ENCODE data around the gene GUCY2D. TPM values are rescaled to one million over a fixed set of nuclear protein-coding genes. Genes with fewer than 3 reads are reported as not detected.

Gene GUCY2D
- total RNA-seq, 1 experiment from 2014 or later = not detected

DNA sequence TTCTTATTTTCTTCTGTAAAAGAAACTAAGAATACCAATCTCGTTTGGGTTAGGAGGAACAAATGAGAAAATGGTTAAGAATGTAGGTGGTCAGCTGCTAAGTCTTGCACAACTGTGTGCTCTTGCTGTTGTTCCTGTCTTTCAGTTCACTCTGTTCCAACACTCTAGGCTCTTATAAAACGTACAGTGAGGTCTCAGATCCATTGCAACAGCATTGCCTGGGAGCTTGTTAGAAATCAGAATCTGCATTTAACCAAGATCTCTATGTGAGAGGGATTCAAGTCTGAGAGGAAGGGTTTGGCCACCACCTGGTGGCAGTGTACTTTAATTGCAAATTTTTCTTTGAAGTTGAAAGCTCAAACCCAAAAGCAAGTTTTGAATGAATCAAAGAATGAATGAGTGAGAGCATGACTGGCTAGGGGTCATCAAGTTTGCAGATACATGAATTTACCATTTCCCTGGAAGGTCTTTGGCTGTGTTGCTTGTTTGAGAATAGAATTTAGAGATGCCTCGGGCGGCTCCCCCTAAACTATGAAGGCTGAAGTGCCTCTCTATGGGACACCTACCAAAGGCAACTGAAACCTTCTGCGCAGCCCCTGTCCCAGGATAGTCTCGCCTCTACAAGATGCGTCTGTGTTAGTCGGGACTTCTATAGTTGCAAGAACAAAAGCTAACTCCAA is 39.0 kb downstream of the GUCY2D start:
- Histone ChIP-seq H3K9me3 (ENCODE audit: low read length) (no peaks in the 10 kb centered on the region), H3K9me2 (replicated peaks; ENCODE audit: insufficient read depth, low read length) (no peaks in the 10 kb centered on the region), H3K9ac (ENCODE audit: low read length) (no peak overlapping the region), H4K20me1 (ENCODE audit: insufficient read depth, low read depth, low read length) (no peaks in the 10 kb centered on the region), H3K4me2 (ENCODE audit: low read depth, low read length, poor library complexity, severe bottlenecking) (no peak overlapping the region), H3K79me2 (ENCODE audit: low read length) (no peaks in the 10 kb centered on the region), H3K27ac (ENCODE audit: low read length) (no peak overlapping the region), H3K4me3 (ENCODE audit: low read length) (no peak overlapping the region), H3K4me1 (ENCODE audit: low read length) (no peaks in the 10 kb centered on the region), H3K27me3 (ENCODE audit: low read length) (no peaks in the 10 kb centered on the region), H3K36me3 (ENCODE audit: insufficient read depth, low read length) (no peaks in the 10 kb centered on the region), H2AFZ (ENCODE audit: low read length) (no peak overlapping the region)
- DNase-seq = peak; percentile 86

DNA sequence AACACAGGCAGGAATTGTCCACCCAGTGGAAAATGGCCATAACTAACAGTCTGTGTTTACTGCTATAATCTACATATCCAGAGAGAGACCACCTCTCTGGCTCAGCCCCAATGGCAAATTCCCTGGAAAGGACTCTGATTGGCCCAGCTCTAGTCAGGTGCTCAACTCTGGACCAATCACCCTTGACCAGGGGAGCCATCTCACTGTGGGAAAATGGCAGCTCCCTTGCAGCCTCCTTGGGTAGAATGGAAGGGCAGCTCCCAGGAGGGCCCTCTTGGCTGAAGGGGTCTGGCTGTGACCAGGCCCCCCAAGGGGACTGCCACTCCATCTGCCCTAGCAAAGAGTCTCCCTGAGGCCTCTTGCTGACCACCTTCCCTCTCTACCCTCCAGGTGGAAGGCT is 39.6 kb downstream of the GUCY2D start:
- Histone ChIP-seq H3K79me2 (ENCODE audit: low read length) (no peaks in the 10 kb centered on the region), H3K27ac (ENCODE audit: low read length) (no peak overlapping the region), H3K36me3 (ENCODE audit: insufficient read depth, low read length) (no peaks in the 10 kb centered on the region), H3K9me3 (ENCODE audit: low read length) (no peaks in the 10 kb centered on the region), H3K4me3 (ENCODE audit: low read length) (no peak overlapping the region), H2AFZ (ENCODE audit: low read length) (peak overlapping the region; percentile 77; the same call in 1 of the 2 replicates), H3K9ac (ENCODE audit: low read length) (no peak overlapping the region), H3K4me2 (ENCODE audit: low read depth, low read length, poor library complexity, severe bottlenecking) (no peak overlapping the region), H3K27me3 (ENCODE audit: low read length) (no peaks in the 10 kb centered on the region), H3K9me2 (replicated peaks; ENCODE audit: insufficient read depth, low read length) (no peaks in the 10 kb centered on the region), H3K4me1 (ENCODE audit: low read length) (no peaks in the 10 kb centered on the region), H4K20me1 (ENCODE audit: insufficient read depth, low read depth, low read length) (no peaks in the 10 kb centered on the region)
- DNase-seq = peak; percentile 63

DNA sequence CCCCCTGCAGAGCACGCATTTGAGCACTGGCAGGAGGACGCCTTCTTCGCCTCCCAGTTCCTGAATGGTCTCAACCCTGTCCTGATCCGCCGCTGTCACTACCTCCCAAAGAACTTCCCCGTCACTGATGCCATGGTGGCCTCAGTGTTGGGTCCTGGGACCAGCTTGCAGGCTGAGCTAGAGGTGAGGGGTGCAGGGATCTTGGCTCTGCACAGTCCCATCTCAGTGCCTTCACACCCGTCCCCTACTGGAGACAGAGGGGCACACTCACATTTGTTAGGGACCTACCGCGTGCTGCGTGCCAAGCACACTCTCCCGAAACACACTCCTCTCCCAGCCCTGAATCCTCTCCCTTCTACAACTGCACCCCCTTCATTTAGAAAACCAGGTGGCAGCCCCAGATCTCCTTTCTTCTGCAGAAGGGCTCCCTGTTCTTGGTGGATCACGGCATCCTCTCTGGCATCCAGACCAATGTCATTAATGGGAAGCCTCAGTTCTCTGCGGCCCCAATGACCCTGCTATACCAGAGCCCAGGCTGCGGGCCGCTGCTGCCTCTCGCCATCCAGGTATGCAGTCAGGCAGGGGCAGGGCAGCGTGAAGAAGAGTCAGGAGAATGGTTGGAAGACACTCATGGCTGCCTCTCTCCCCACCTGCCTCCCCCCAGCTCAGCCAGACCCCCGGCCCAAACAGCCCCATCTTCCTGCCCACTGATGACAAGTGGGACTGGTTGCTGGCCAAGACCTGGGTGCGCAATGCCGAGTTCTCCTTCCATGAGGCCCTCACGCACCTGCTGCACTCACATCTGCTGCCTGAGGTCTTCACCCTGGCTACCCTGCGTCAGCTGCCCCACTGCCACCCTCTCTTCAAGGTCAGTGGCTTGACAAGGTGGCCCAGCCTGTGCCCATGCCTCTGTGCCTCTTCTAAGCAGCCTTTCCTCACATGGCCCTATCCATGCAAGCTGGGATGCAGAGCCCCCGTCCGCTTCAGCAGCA is 42.7 kb downstream of the GUCY2D start:
- DNase-seq = no peak
- no peaks in the 10 kb centered on the region for H3K79me2 ChIP-seq (ENCODE audit: low read length)
- H3K27ac ChIP-seq (ENCODE audit: low read length) = no peak overlapping the region
- H3K4me2 ChIP-seq (ENCODE audit: low read depth, low read length, poor library complexity, severe bottlenecking) = no peak overlapping the region
- no peaks in the 10 kb centered on the region for H3K9me2 ChIP-seq (replicated peaks; ENCODE audit: insufficient read depth, low read length)
- no peaks in the 10 kb centered on the region for H4K20me1 ChIP-seq (ENCODE audit: insufficient read depth, low read depth, low read length)
- H3K4me1 ChIP-seq (ENCODE audit: low read length) = no peaks in the 10 kb centered on the region
- H3K9ac ChIP-seq (ENCODE audit: low read length) = no peak overlapping the region
- no peaks in the 10 kb centered on the region for H3K9me3 ChIP-seq (ENCODE audit: low read length)
- H3K4me3 ChIP-seq (ENCODE audit: low read length) = no peak overlapping the region
- H2AFZ ChIP-seq (ENCODE audit: low read length) = no peak overlapping the region
- no peaks in the 10 kb centered on the region for H3K36me3 ChIP-seq (ENCODE audit: insufficient read depth, low read length)
- no peaks in the 10 kb centered on the region for H3K27me3 ChIP-seq (ENCODE audit: low read length)

DNA sequence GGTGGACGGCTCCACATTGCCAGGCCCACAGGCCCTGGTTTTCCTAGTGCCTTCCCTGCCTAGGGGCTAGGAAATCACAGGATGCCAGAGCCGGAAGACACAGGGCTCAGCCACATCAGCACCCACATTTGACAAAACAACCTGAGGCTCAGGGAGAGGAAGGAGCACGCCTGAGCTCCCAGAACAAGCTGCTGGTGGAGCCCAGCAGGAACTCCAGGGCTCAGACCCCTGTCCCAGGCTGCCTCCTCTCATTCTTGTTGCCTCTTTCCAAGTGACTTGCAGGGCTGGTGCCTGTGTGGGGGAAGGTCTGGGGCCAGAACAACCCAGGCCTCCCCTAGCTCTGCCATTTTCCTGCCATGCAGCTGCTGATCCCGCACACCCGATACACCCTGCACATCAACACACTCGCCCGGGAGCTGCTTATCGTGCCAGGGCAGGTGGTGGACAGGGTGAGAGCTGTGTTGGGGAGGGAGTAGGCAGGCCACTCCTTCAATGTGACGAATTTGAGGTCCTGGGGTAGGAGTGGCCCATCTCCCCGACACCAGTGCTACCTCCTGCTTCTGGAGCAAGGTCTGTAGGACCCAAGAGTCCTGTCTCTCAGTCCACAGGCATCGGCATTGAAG is 44.0 kb downstream of the GUCY2D start:
- H3K4me2 ChIP-seq (ENCODE audit: low read depth, low read length, poor library complexity, severe bottlenecking) = no peak overlapping the region
- no peak for DNase-seq
- H2AFZ ChIP-seq (ENCODE audit: low read length) = no peak overlapping the region
- H3K27me3 ChIP-seq (ENCODE audit: low read length) = no peaks in the 10 kb centered on the region
- H4K20me1 ChIP-seq (ENCODE audit: insufficient read depth, low read depth, low read length) = no peaks in the 10 kb centered on the region
- no peak overlapping the region for H3K9ac ChIP-seq (ENCODE audit: low read length)
- H3K9me2 ChIP-seq (replicated peaks; ENCODE audit: insufficient read depth, low read length) = no peaks in the 10 kb centered on the region
- no peaks in the 10 kb centered on the region for H3K79me2 ChIP-seq (ENCODE audit: low read length)
- no peaks in the 10 kb centered on the region for H3K9me3 ChIP-seq (ENCODE audit: low read length)
- no peak overlapping the region for H3K4me3 ChIP-seq (ENCODE audit: low read length)
- H3K27ac ChIP-seq (ENCODE audit: low read length) = no peak overlapping the region
- H3K4me1 ChIP-seq (ENCODE audit: low read length) = no peaks in the 10 kb centered on the region
- H3K36me3 ChIP-seq (ENCODE audit: insufficient read depth, low read length) = no peaks in the 10 kb centered on the region

DNA sequence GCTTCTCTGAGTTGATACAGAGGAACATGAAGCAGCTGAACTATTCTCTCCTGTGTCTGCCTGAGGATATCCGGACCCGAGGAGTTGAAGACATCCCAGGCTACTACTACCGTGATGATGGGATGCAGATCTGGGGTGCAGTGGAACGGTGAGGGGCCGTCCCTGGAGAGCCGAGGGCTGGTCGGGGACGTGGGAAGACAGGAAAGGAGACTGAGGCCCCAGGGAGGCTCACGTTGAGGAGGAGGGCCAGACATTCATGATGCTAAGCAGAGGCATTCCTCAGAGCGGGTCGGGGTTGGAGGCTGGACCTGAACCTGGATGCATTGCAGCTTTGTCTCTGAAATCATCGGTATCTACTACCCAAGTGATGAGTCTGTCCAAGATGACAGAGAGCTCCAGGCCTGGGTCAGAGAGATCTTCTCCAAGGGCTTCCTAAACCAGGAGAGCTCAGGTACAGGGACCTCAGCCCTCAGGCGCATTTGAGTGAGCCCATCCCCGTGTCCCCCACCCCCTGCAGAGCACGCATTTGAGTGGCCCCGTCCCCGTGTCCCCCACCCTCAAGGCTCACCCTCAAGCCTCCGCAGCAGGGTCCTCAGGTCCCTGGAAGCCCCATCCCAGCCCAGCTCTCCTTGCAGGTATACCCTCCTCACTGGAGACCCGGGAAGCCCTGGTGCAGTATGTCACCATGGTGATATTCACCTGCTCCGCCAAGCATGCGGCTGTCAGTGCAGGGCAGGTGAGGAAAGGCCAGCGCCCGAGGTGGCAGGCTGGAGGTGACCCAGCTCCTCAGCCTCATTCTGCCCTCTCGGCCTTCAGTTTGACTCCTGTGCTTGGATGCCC is 44.7 kb downstream of the GUCY2D start:
- Histone ChIP-seq H3K4me2 (ENCODE audit: low read depth, low read length, poor library complexity, severe bottlenecking) (no peak overlapping the region), H3K9ac (ENCODE audit: low read length) (no peak overlapping the region), H3K4me1 (ENCODE audit: low read length) (no peaks in the 10 kb centered on the region), H3K9me3 (ENCODE audit: low read length) (no peaks in the 10 kb centered on the region), H3K4me3 (ENCODE audit: low read length) (no peak overlapping the region), H4K20me1 (ENCODE audit: insufficient read depth, low read depth, low read length) (no peaks in the 10 kb centered on the region), H2AFZ (ENCODE audit: low read length) (no peak overlapping the region), H3K27me3 (ENCODE audit: low read length) (no peaks in the 10 kb centered on the region), H3K9me2 (replicated peaks; ENCODE audit: insufficient read depth, low read length) (no peaks in the 10 kb centered on the region), H3K27ac (ENCODE audit: low read length) (no peak overlapping the region), H3K36me3 (ENCODE audit: insufficient read depth, low read length) (no peaks in the 10 kb centered on the region), H3K79me2 (ENCODE audit: low read length) (no peaks in the 10 kb centered on the region)
- DNase-seq = no peak

DNA sequence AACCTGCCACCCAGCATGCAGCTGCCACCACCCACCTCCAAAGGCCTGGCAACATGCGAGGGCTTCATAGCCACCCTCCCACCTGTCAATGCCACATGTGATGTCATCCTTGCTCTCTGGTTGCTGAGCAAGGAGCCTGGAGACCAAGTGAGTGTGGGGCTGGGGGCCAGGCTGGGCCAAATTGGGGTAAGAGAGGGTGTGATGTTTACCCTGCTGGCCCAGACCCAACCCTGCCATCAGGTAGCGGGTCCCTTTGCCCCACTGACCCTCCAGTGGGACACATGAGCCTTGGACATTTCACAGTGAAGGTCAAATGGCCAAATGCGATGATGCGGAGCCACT is 45.3 kb downstream of the GUCY2D start:
- no peaks in the 10 kb centered on the region for H3K36me3 ChIP-seq (ENCODE audit: insufficient read depth, low read length)
- H3K27me3 ChIP-seq (ENCODE audit: low read length) = no peaks in the 10 kb centered on the region
- no peaks in the 10 kb centered on the region for H3K9me3 ChIP-seq (ENCODE audit: low read length)
- H3K9me2 ChIP-seq (replicated peaks; ENCODE audit: insufficient read depth, low read length) = no peaks in the 10 kb centered on the region
- H3K4me2 ChIP-seq (ENCODE audit: low read depth, low read length, poor library complexity, severe bottlenecking) = no peak overlapping the region
- H3K27ac ChIP-seq (ENCODE audit: low read length) = no peak overlapping the region
- H3K9ac ChIP-seq (ENCODE audit: low read length) = no peak overlapping the region
- no peak for DNase-seq
- no peaks in the 10 kb centered on the region for H3K79me2 ChIP-seq (ENCODE audit: low read length)
- H2AFZ ChIP-seq (ENCODE audit: low read length) = no peak overlapping the region
- H3K4me3 ChIP-seq (ENCODE audit: low read length) = no peak overlapping the region
- 0 out of 2 replicates have a peak, but pooled peaks cover under 1% of the 10 kb centered on the region for H4K20me1 ChIP-seq (ENCODE audit: insufficient read depth, low read depth, low read length)
- no peaks in the 10 kb centered on the region for H3K4me1 ChIP-seq (ENCODE audit: low read length)

DNA sequence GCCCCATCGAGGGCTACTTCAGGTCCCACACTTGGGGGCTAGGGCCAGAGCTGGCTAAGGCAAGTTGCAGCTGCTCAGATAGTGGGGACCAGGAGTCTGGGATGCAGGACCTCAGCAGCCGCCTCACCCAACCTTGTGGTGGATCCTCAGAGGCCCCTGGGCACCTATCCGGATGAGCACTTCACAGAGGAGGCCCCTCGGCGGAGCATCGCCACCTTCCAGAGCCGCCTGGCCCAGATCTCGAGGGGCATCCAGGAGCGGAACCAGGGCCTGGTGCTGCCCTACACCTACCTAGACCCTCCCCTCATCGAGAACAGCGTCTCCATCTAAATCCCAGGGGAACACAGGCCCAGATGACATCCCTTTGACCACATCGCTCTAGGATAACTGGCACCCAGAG is 45.8 kb downstream of the GUCY2D start:
- Histone ChIP-seq H3K79me2 (ENCODE audit: low read length) (no peaks in the 10 kb centered on the region), H3K4me3 (ENCODE audit: low read length) (no peak overlapping the region), H3K36me3 (ENCODE audit: insufficient read depth, low read length) (no peaks in the 10 kb centered on the region), H3K9me2 (replicated peaks; ENCODE audit: insufficient read depth, low read length) (no peaks in the 10 kb centered on the region), H3K9me3 (ENCODE audit: low read length) (no peaks in the 10 kb centered on the region), H3K27me3 (ENCODE audit: low read length) (no peaks in the 10 kb centered on the region), H4K20me1 (ENCODE audit: insufficient read depth, low read depth, low read length) (0 out of 2 replicates have a peak, but pooled peaks cover 4% of the 10 kb centered on the region), H3K4me2 (ENCODE audit: low read depth, low read length, poor library complexity, severe bottlenecking) (no peak overlapping the region), H3K27ac (ENCODE audit: low read length) (no peak overlapping the region), H3K4me1 (ENCODE audit: low read length) (no peaks in the 10 kb centered on the region), H3K9ac (ENCODE audit: low read length) (no peak overlapping the region), H2AFZ (ENCODE audit: low read length) (no peak overlapping the region)
- DNase-seq = no peak

All from Karpas-422 (cell line).